Bladder microvascular endothelial cell (primary cell): ENCODE results near the gene CHI3L2. TPM values are rescaled to one million over a fixed set of nuclear protein-coding genes. Genes with fewer than 3 reads are reported as not detected.

Experiments used
- total RNA-seq: library from RNA; depleted of rRNA; stranded (reverse); fragments of >200 nt; gene quantifications from 2 replicates; pipeline ENCODE4 v1.2.3, GENCODE V29; 2014

CHI3L2 gene, protein sequence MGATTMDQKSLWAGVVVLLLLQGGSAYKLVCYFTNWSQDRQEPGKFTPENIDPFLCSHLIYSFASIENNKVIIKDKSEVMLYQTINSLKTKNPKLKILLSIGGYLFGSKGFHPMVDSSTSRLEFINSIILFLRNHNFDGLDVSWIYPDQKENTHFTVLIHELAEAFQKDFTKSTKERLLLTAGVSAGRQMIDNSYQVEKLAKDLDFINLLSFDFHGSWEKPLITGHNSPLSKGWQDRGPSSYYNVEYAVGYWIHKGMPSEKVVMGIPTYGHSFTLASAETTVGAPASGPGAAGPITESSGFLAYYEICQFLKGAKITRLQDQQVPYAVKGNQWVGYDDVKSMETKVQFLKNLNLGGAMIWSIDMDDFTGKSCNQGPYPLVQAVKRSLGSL
- total RNA-seq, result not detected in 2 replicates

DNA sequence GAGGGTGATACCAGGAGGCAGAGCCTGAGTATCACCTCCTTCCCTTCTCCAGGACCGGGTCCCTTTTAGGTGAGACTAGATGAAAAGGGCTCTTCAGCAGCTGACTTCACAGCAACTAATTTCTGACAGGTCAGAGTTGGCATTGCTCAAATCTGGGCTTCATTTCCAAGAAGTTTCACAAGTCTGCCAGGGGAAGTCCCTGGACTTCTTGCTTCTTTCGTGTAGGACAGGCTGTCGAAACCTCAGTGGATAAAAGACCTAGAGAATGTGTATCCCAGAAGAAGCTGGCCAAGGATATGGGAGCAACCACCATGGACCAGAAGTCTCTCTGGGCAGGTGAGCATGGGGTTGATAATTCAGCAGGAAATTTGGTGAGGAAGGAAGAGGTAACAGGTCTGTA, at the start of gene CHI3L2:
TSS of gene CHI3L2 (plus strand) at position 280 of the 400 bp plus-strand sequence. CDS start at position 297, 17 bp downstream.

DNA sequence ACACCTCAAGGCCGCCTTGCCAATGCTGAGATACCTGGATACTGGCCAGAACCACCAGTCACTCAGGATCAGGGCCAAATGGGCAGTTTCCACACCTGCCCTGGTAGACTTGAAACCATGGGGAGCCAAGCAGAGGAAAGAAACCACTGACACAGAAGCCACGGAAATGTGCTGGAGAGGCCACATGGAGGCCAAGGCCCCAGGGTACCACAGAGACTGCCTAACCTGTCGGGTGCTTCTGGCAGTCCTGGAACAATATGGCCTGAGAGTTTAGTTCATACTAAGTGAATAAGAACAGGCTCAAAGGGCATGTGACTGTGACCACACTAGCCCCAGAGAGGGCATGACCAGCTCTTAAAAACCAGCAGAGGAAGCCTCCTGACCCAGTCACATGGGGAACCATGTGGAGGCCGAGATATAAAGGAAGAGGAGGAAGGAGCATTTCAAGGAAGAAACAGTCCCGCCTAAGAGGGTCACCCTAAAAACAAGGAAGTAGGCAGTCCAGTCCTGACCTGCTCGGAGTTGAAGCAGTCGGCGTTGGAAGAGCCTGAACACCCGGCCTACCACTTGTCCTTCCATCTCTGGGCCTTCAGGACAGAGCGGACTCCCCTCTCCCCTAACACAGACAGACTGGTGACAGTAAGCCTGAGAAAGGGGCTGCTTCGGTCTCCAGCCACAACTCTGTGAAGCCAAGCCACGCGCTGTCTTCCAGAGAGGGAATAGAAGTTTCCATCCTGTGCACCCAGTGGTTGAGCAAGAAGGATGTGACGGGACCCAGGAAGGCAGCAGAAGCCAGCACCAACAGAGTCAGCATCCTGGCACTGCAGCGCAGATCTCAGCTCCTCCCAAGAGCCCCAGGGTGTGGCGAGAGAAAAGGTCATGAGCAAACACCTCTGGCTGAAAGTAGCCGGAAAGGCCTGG, 27.4 kb upstream of the CHI3L2 start, which contains the start of gene DENND2D:
TSS of gene DENND2D (minus strand) at position 766 of the 921 bp plus-strand sequence. CDS start at position 579, 187 bp downstream.

GRCh38 chr1:111290630-111291029, 63.1 kb downstream of the CHI3L2 start, which contains the start of gene CHIA:
CHIA (plus strand) TSS chr1:111290851; CDS start chr1:111310468, 19,617 bp downstream.

Other genes with a start within 250 kb of the CHI3L2 start
- gene DRAM2, start 87.6 kb upstream of the CHI3L2 start, total RNA-seq, result 41.3 and 57.6 TPM in 2 replicates
- 30.1 and 47.5 TPM in 2 replicates for gene CEPT1, start 87.5 kb upstream of the CHI3L2 start, total RNA-seq
- gene DENND2D, start 27.1 kb upstream of the CHI3L2 start, total RNA-seq, result 0.49 and 3.1 TPM in 2 replicates
- not detected in 2 replicates for gene CHIA, start 63.1 kb downstream of the CHI3L2 start, total RNA-seq
- gene OVGP1, start 200.0 kb downstream of the CHI3L2 start, total RNA-seq, result 0.32 and 0.94 TPM in 2 replicates
- gene WDR77, start 221.5 kb downstream of the CHI3L2 start, total RNA-seq, result 24.9 and 49.3 TPM in 2 replicates
- 265 and 400 TPM in 2 replicates for gene ATP5PB, start 221.8 kb downstream of the CHI3L2 start, total RNA-seq
- gene C1orf162, start 246.3 kb downstream of the CHI3L2 start, total RNA-seq, result 0.16 and 0.31 TPM in 2 replicates